ENCODE measurements around the gene CARD10. TPM values are rescaled to one million over a fixed set of nuclear protein-coding genes. Genes with fewer than 3 reads are reported as not detected.
A peak's percentile ranks its signal among the peaks of the same experiment; 100 is the strongest.

The CARD10 gene
- total RNA-seq, 1 donor from 2014 or later, result 46.7 TPM

GRCh38 chr22:37454857-37455686, 64.1 kb downstream of the CARD10 start:
- TF ChIP-seq CTCF (IDR thresholded peaks at IDR 0.05; ENCODE audit: unreplicated experiment), result no peak
- H3K4me3 Mint-ChIP-seq (ENCODE audit: low read depth), result no peak overlapping the region
- peaks cover 16% of the 10 kb centered on the region for H3K4me1 Mint-ChIP-seq (ENCODE audit: low read depth)
- peaks cover 4% of the 10 kb centered on the region for H3K9me3 Mint-ChIP-seq (ENCODE audit: low read depth)
- peaks cover 18% of the 10 kb centered on the region for H3K27me3 Mint-ChIP-seq
- no peak for DNase-seq (ENCODE audit: low spot score, unreplicated experiment)
- H3K36me3 Mint-ChIP-seq (ENCODE audit: insufficient read depth), result no peaks in the 10 kb centered on the region
- peak overlapping the region; percentile 71 for H3K27ac Mint-ChIP-seq

DNA sequence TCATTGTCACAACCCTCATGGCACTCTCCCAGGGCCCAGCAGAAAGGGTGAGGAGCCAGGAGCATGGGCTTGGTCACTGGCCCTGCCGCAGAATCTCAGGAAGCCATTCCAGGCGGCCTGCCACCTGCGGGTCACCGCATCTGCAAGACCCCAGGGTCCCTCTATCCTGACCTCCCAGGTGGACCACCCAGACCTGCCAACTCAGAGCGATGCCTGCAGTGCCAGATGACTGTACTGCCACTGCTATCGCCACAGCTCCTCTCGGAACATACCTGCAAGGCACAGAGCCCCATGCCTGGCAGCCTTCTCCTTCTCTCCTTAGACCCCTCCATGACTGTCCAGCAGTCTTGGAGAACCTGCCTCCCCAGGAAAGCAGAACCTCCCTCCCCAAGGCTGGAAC, 65.5 kb downstream of the CARD10 start:
- Mint-ChIP-seq H3K27me3 (peaks cover 12% of the 10 kb centered on the region), H3K9me3 (ENCODE audit: low read depth) (peaks cover 4% of the 10 kb centered on the region), H3K27ac (no peak overlapping the region), H3K4me3 (ENCODE audit: low read depth) (no peak overlapping the region), H3K4me1 (ENCODE audit: low read depth) (peaks cover 16% of the 10 kb centered on the region), H3K36me3 (ENCODE audit: insufficient read depth) (no peaks in the 10 kb centered on the region)
- DNase-seq (ENCODE audit: low spot score, unreplicated experiment), result no peak
- no peak for TF ChIP-seq CTCF (IDR thresholded peaks at IDR 0.05; ENCODE audit: unreplicated experiment)

DNA sequence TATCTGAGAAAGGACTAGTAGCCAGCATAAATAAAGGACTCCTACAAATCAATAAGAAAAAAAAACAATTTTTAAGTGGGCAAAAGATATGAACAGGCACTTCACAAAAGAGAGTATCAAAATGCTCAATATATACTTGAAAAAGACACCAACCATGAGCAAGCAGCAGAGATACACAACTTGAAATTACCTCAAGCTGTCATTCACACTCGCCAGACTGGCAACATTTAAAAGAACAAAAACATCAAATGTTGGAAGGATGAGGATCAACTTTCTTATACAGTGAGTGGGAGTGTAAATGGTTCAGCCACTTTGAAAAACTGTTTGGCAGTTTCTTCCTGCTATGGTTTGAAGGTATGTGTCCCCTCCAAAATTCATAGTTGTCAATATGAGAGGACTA, 68.0 kb downstream of the CARD10 start:
- Mint-ChIP-seq H3K4me1 (ENCODE audit: low read depth) (peaks cover 13% of the 10 kb centered on the region), H3K27me3 (peaks cover 5% of the 10 kb centered on the region), H3K36me3 (ENCODE audit: insufficient read depth) (no peaks in the 10 kb centered on the region), H3K27ac (no peak overlapping the region), H3K9me3 (ENCODE audit: low read depth) (peaks cover 4% of the 10 kb centered on the region), H3K4me3 (ENCODE audit: low read depth) (no peak overlapping the region)
- no peak for TF ChIP-seq CTCF (IDR thresholded peaks at IDR 0.05; ENCODE audit: unreplicated experiment)
- DNase-seq (ENCODE audit: low spot score, unreplicated experiment), result no peak

GRCh38 chr22:37449331-37450001, 69.7 kb downstream of the CARD10 start:
- no peaks in the 10 kb centered on the region for H3K36me3 Mint-ChIP-seq (ENCODE audit: insufficient read depth)
- H3K4me3 Mint-ChIP-seq (ENCODE audit: low read depth), result no peak overlapping the region
- peaks cover 4% of the 10 kb centered on the region for H3K9me3 Mint-ChIP-seq (ENCODE audit: low read depth)
- H3K27me3 Mint-ChIP-seq, result peaks cover 3% of the 10 kb centered on the region
- H3K27ac Mint-ChIP-seq, result no peak overlapping the region
- DNase-seq (ENCODE audit: low spot score, unreplicated experiment), result no peak
- H3K4me1 Mint-ChIP-seq (ENCODE audit: low read depth), result no peaks in the 10 kb centered on the region
- TF ChIP-seq CTCF (IDR thresholded peaks at IDR 0.05; ENCODE audit: unreplicated experiment), result no peak

GRCh38 chr22:37448516-37449127, 70.6 kb downstream of the CARD10 start:
- Mint-ChIP-seq H3K36me3 (ENCODE audit: insufficient read depth) (no peaks in the 10 kb centered on the region), H3K9me3 (ENCODE audit: low read depth) (peaks cover 4% of the 10 kb centered on the region), H3K27me3 (peaks cover 3% of the 10 kb centered on the region), H3K4me3 (ENCODE audit: low read depth) (no peak overlapping the region), H3K27ac (no peak overlapping the region), H3K4me1 (ENCODE audit: low read depth) (no peaks in the 10 kb centered on the region)
- DNase-seq (ENCODE audit: low spot score, unreplicated experiment), result no peak
- TF ChIP-seq CTCF (IDR thresholded peaks at IDR 0.05; ENCODE audit: unreplicated experiment), result no peak

Data from progenitor cell of endocrine pancreas (in vitro differentiated cells).